Fibroblast of gingiva (primary cell): ENCODE measurements around the gene GRHL1.
"Not testable (repeated sequence)": the region's sequence is repeated elsewhere in the genome, so short reads cannot be mapped to it uniquely, and the experiment has no call there.

Source experiments
- DNase-seq: peaks from one replicate; pipeline ENCODE4 v3.0.0-alpha.2; 2011; ENCODE audit warnings: low read depth

Gene GRHL1, protein sequence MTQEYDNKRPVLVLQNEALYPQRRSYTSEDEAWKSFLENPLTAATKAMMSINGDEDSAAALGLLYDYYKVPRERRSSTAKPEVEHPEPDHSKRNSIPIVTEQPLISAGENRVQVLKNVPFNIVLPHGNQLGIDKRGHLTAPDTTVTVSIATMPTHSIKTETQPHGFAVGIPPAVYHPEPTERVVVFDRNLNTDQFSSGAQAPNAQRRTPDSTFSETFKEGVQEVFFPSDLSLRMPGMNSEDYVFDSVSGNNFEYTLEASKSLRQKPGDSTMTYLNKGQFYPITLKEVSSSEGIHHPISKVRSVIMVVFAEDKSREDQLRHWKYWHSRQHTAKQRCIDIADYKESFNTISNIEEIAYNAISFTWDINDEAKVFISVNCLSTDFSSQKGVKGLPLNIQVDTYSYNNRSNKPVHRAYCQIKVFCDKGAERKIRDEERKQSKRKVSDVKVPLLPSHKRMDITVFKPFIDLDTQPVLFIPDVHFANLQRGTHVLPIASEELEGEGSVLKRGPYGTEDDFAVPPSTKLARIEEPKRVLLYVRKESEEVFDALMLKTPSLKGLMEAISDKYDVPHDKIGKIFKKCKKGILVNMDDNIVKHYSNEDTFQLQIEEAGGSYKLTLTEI

DNA sequence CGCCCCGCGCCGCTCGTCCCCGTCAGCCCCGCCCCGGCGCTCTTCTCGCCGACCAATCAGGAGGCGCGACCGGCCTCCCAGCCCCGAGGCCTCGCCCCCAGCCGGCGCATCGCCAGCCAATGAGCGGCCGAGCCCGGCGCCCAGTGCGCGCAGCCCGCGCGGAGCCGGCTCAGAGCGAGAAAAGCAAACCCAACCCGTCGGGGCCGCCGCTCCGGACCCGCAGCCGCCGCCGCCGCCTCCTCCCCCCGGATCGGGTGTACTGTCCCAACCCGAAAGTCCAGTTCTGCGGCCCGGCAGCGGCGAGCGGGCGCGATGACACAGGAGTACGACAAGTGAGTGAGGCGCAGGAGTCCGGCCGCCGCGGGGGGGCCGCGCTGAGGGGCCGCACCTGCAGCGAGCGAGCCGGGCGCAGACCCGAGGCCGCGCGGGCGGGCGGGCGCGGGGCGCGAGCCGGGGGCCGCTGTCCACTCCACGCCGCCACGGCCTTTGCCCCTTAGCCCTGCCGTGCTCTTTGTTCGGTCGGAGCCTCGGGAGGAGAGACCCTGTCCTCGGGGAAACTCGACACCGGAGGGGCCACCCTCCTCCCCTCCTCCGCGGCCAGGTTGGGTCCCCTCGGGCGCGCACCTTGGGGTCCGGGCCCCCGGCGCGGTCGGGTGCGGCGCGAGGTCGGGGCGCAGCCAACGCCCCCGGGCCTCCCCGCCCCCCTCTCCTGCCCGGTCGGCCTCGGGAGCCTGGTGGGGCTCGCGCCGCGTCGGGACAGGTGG, at the start of gene GRHL1:
Gene GRHL1, plus strand, starts transcription at position 172 of the 764 bp plus-strand sequence. Its CDS starts 141 bp downstream, at position 313.
- DNase-seq = peak; percentile 90

DNA sequence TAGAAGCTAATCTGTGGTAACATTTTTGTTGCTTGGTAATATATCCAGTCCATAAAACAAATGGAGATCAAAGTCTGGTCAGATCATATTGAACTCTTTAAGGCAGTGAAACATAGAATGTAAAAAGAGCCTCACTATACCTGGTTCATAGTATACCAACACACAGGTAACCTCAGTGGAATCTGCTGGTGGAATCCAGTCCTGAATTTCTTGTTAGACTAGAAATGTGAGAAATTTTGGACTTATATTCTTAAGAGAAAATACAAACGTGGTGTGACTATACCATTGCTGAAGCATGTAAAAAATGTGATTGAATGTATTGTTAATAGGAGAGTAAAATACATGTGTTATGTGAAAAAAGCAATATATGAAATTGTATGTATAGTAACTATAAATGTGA, 46.1 kb upstream of the GRHL1 start:
- no peak for DNase-seq

DNA sequence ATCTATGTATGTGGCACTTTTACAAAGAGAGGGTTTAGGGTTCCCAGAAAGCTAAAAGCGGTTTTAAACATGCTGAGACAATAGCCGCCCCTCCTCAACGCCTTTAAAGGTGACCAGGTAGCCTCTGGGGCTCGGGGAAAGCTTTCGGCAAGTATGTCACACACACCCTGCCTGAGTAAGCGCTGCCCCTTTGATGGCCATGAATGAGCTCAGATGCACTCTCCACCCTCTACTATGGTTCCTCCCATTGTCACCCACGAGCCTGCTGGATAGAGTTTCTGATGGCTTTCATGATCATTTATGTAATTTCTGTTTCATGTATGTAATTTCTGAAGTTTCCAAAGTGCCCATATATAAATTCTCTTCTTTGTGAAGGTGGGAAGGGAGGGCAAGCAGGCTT, 44.1 kb upstream of the GRHL1 start:
- no peak for DNase-seq

DNA sequence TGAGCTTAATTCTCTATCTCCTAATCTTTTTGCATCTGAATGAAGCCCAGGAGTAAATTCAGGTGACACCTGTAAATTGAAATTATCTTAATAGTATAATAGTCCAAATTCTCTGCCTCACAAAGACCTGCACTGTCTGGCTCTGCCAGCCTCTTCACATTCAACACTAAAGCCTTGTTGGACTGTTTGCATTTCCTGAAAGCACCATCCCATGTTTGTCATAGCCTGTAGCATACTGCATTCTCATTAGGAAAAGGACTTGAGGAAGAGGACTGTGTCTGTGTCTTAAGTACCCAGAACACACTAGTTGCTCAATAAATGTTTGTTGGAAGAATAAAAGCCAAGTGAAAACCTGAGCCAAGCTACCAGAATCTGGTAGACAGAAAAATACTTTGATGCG, 42.9 kb upstream of the GRHL1 start:
- no peak for DNase-seq

DNA sequence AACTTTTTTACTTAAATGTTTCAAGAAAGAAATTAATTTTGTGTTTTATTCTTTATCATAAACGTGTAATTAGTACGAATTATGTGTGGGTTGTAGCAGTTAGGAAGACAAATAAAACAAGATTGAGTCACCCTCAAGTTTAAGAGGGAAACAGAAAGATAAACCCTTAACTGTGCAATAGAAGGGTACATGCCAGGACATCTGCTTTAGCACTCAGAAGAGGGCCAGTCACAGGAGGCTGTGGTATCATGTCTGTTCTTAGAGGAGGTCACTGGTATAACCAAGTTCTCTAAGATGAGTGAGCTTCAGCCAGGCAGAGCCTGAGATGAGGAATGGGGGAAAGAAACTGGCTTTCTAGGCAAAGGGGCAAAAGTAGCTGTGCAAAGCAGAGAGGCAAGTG, 42.4 kb upstream of the GRHL1 start:
- DNase-seq = peak; percentile 58

DNA sequence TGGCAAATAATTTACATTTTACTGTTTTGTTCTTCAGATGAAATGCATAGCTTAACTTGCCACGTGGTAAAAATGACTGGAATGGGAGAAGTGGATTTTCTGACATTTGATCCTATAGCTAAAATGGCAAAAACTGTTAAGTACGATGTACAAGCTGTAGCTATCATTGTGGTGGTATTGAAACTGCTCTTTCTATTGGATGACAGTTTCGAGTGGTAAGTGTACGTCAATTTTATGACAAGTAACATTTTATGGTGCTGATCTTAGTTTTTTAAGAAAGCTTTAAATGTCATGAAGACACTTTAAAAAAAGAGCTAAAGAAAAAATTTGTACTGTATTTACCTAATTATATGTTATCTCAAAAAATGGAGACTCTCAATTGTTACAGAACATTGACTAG, 40.8 kb upstream of the GRHL1 start:
- DNase-seq = no peak

DNA sequence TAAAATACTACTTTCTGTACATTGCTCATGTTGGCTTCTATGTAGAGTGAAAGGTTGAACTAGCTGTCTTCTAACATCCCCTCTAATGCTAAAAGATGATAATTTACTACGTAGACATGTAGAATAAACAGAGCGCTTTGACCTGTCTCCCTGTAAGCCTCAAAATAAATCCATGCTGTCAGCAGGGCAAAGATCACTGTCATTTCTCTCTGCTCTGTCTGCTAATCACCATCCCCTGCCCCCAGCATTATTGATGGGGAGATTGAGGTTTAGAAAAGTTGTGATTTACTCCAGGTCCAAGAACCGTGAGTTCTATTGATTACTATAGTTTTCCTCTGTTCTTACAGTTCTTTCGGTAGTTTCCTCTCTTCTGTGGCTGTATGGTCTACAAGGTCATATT, 39.0 kb upstream of the GRHL1 start:
- DNase-seq = no peak

DNA sequence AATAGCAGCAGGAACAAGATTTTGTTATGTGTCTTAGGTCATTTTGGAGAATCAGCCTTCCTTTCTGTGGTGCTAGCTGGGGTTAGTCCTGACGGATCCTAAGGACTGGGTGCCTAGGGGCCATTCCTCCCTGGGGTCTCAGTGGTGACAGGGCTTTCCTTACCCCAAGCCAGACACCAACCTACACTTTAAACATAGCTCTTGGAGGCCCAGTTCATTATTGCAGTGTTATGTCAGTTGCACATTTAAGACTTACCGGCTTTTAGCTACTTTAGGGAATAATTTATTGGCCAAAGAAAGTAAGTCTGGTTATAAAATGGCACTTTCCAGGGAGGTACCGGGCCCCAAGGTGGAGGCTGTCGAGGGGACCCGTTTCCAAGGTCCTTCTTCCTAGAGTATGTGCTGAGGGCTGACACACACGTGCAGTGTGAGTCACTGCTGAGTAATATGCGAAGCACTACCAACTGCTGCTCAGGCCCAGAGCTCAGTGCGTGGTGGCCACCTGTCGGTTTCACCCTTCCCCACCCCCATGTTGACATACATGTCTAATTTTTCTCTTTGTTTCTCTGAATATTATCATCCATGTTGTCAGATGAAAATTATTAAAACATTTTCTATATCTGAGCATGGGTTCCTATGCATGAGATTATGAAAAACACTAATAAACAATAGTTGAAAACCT, 37.0 kb upstream of the GRHL1 start:
- peak; percentile 46 for DNase-seq

DNA sequence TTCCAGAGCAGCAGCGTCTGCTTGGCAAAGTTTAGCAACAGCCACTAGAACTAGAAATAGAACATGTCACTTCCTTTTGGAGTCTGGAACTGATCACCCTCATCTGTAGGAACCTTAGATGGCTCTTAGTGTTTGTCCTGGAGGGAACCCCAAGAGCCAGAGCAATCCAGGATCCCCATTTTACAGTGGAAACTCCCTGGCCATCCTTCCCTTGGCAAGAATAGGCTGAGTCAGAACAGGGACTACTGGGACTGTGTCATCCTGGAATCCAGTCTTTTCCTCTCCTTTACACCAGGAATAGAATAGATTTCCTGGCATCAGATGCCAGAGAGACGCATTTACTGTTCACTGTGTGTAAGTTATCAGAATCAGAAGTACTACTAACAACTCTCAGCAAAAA, 33.2 kb upstream of the GRHL1 start:
- DNase-seq = peak; percentile 31

DNA sequence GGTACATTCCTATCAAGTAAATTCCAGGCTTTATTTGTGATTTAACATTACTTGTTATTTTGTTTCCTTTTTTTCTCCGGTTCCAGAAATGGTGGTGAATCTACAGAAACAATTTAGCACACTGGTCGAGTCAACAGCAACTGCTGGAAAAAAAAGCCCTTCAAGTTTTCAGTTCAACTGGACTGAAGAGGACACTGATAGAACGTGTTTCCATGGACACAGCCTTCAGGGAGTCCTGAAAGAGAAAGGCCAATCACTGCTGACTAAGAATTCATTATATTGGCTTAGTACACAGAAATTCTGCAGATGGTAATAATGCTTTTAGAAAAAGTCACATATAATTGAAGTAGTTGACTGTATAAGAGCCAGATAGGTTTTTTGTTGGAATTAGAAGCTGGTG, 32.0 kb upstream of the GRHL1 start:
- DNase-seq = no peak

DNA sequence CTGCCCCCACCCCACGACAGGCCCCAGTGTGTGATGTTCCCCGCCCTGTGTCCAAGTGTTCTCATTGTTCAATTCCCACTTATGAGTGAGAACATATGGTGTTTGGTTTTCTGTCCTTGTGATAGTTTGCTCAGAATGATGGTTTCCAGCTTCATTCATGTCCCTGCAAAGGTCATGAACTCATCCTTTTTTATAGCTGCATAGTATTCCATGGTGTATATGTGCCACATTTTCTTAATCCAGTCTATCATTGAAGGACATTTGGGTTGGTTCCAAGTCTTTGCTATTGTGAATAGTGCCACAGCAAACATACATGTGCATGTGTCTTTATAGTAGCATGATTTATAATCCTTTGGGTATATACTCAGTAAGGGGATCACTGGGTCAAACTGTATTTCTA, 24.5 kb upstream of the GRHL1 start:
- not testable (repeated sequence) for DNase-seq

DNA sequence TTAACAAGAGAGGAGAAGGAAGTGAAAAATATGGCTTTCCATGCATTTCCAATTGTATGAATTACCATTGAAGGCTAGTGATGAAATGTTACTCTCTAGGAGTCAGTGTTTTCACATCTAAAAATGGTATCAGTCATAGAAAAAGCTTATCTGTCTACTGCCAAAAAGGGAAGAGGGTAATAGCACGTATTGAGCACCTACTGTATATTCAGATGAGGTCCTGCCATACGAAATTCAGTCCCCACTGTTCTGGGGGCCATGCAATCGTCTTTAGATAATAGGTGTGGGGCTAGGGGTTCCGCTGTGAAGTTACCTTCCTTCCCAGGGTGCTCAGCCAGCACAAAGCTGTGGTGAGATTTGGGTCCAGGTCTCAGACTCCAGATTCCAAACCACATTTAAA, 14.2 kb upstream of the GRHL1 start:
- no peak for DNase-seq

DNA sequence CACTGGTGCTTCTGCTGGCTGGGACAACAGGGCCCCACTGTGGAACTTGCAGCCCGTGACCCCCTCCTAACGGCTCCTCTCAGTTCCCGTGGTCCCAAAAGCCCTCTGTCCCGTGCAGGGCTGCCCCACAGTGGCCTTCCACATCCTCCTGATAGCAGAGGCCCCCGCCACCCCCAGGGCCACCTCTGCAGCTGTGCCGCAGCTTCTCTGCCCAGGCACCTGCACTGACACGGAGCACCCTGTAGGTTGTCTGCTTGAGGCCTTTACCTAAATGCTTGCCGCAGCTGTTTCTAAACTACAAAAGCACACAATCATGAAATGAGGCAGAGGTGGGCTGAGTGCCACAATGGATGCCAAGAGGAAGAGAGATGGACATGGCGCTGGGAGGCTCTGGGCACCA, 13.5 kb upstream of the GRHL1 start:
- DNase-seq = no peak

DNA sequence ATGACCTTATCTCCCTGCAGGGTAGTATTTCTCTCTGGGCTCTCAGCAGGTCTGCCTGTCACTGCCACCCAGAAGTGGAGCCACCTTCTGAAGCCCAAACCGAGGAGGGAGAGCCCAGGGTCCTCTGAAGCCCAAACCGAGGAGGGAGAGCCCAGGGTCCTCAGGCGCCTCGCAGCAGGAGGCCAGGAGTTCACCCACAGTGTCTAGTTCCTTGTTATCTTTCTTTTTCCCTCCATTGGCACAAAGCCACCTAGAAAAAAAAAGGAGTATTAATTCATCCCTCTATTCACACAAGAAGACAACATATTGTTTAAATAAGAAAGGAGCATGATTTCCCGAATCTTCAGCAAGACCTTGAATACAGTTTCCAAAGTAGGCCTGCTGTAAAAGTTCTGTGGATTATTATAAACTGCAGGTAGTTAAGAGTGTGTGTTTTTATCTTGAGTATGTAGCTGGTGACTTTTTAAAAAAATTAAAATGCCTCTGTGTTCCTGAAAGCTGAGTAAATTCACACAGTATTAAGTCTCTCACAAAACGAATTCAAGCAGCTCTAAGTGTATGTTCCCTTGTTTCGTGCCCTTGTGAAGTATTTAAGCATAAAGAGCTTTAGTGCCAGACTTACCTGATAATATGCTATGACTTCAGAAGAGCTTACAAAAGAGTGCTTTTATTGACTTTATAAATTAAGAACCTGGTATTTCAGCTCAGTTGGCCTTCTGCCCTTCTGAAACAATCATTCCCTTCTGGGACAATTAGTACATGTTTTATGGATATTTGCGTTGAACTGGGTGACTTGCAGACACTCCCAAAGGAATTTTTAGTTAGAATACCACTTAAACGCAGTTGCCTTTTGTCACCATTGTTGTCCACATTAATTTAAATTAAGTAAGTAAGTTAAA, 11.7 kb upstream of the GRHL1 start:
- no peak for DNase-seq

DNA sequence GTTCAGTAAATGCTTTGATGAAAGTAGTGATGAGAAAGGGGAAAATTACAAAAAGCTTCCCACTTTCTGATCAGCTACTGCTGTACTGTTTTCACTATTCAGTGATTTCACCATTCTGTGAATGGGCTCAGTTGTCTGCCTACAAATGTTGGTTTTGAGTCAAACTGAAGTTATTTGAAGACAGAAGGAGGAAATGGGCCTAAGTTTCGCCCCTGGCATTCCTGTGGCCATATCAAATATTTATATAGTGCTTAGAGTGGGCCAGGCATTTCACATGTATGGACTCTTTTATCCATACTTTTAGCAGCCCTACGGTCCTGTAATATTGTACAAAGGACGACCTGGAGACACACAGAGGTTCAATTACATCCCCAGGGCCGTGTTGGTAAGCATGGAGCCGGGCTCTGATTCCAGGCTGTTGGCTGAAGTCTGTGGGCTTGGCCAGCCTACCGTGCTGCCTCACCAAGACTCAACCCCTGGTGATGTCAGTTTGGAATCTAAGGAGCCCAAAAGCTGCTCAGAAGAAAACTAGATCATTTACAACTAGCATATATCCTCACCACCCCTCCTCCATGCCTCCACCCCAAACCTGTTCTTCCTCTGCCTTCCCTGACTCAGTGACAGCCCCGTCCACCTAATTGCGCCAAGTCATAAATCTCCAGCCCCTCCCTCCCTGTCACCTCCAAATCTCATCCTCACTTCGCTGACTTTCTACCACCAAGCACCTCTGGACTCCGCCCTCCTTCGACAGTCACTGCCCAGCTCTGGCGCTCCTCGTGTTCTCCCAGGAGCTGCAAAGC, 10.1 kb upstream of the GRHL1 start:
- DNase-seq = peak; percentile 62

DNA sequence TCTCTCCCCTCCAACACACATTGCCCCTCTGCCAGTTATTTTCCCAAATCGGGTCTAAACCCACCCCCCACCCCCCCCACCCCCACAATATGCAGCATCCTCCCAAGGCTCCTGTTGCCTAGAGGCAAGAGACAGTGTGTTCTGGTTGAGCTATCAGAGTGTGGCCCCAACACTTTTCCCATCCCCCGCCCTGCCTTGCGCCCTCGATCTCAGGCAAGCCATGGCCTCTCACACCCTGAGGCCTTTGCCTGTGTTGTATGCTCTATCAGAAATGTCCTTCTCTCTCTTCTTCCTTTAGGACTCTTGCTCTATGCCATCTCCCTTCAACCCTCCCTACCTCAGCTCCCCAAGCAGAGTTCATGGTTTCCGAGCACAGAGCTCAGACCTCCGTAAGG, 9.5 kb upstream of the GRHL1 start:
- no peak for DNase-seq

DNA sequence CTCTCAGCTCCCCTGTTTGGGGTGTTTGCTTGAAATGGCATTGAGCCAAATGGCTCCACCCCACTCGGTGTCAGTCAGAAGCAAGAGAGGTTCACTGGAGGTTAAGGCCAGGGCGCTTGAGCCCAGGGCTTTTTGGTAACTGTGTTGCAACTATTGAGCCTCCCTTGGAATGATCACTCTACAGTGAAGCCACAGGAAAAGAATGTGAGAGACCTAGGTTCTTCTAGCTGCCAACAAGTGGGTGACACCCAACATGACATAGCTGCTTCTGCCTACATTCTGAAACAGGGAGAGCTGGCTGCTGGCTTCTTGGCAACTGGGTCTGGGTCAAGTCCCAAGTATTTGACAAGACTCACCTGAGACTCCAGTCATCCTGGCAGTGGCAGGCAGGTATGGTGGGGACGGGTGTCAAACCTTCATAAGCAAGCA, 7.1 kb upstream of the GRHL1 start:
- DNase-seq = no peak

DNA sequence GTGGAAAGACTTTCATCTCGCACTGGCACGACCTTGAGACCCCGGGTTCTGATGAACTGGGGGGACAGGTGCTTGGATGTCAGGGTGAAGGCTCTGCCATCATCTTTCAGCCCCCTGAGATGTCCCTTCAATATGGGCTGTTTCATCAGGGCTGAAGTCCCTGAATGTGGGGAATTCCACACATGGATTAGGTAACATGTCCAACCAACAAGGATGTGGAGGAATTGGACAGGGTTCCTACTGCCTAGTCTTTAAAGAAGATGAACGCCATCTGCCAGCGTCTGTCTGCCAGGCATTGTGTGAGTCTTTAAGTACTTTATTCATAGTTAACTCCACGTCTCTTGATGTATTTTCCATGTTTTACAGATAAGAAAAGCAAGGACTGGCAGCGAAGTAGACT, 5.9 kb upstream of the GRHL1 start:
- DNase-seq = no peak

DNA sequence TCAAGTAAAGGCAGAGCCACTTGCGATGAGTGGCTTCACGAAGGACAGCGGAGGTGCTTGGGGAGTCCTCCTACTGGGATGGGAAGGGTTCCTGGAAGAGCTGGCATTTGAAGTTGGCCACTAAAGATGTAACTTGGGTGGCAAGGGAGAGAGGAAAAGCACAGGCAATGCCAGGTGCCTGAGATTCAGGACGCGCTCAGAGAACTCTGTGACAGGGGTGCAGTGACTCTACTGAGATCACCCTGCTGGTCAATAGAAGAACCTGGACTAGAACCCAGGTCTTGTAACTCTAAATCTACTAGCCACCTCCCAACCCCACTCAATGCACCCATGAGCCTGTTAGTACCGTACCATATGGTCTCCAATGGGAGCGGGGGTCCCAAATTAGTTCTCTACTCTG, 5.4 kb upstream of the GRHL1 start:
- no peak for DNase-seq

DNA sequence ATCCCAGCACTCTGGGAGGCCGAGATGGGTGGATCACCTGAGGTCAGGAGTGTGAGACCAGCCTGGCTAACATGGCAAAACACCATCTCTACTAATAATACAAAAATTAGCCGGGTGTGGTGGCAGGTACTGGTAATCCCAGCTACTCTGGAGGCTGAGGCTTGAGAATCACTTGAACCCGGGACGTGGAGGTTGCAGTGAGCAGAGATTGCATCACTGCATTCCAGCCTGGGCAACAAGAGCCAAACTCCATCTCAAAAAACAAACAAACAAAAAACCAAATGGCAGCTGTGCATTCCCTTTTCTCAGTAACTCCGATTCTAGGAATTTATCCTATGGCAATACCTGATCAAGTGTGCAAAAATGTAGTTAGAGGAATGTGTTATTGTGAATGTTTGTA, 4.7 kb upstream of the GRHL1 start:
- no peak for DNase-seq

DNA sequence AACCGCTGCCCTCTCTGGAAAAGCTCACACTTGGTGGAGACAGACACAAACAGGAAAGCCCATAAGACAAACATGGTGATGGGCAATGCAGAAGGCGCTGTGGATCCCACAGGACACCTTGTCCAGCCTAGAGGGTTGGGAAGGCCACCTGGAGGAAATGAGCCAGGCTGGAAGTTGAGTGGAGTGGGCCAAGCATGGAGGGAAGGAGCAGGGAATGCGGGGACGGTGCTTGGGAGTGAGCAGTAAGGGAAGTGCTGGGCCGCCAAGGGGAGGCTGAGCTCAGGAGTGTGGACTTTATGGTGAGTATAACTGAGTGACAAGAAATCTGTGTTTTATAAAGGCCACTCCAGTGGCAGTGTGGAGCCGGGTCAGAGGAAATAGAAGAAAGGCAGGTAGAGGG, 2.8 kb upstream of the GRHL1 start:
- no peak for DNase-seq
